GM15510 (cell line): ENCODE measurements around the gene SPTB.

Experiments used
- POLR2A ChIP-seq: IDR thresholded peaks from 3 replicates; pipeline ENCODE4 v1.6.1; 2011; ENCODE audit warnings: borderline replicate concordance; ENCODE audit not compliant: insufficient read length; ENCODE audit errors: extremely low read depth

The SPTB gene

GRCh38 chr14:64879635-64880220 lies at the start of gene SPTB:
TSS of gene SPTB (minus strand) at chr14:64879907. CDS start at chr14:64823094, 56,813 bp downstream.
- no peak for TF ChIP-seq POLR2A

- no peak for TF ChIP-seq POLR2A
Observed at GRCh38 chr14:64929014-64929359, 49.3 kb upstream of the SPTB start.

- no peak for TF ChIP-seq POLR2A
Observed at GRCh38 chr14:64928239-64929013, 48.7 kb upstream of the SPTB start.

- TF ChIP-seq POLR2A: no peak
Observed at GRCh38 chr14:64927031-64927430, 47.3 kb upstream of the SPTB start.

- no peak for TF ChIP-seq POLR2A
Observed at GRCh38 chr14:64926398-64926995, 46.8 kb upstream of the SPTB start.

GRCh38 chr14:64923015-64923414 lies 43.3 kb upstream of the SPTB start:
- TF ChIP-seq POLR2A: no peak

- TF ChIP-seq POLR2A: no peak
Observed at GRCh38 chr14:64920465-64920864, 40.8 kb upstream of the SPTB start.

- no peak for TF ChIP-seq POLR2A
Observed at GRCh38 chr14:64919618-64920017, 39.9 kb upstream of the SPTB start.

- TF ChIP-seq POLR2A: no peak
Observed at GRCh38 chr14:64919215-64919614, 39.5 kb upstream of the SPTB start.

- TF ChIP-seq POLR2A: no peak
Observed at GRCh38 chr14:64918216-64918615, 38.5 kb upstream of the SPTB start.

GRCh38 chr14:64915797-64916196 lies 36.1 kb upstream of the SPTB start:
- TF ChIP-seq POLR2A: no peak

GRCh38 chr14:64915029-64915424 lies 35.3 kb upstream of the SPTB start:
- TF ChIP-seq POLR2A: no peak

- peak; percentile 94 for TF ChIP-seq POLR2A
Observed at GRCh38 chr14:64914237-64915028, 34.7 kb upstream of the SPTB start, which contains the start of gene CHURC1. TSS of gene CHURC1 (plus strand) at chr14:64914455. CDS start at chr14:64914496, 41 bp downstream.

- TF ChIP-seq POLR2A: no peak
Observed at GRCh38 chr14:64912261-64912660, 32.6 kb upstream of the SPTB start.
